SK-N-MC (cell line): ENCODE data around the gene DMAC2.

Source experiments
- DNase-seq: peaks from one replicate; pipeline ENCODE4 v3.0.0-alpha.2; 2011; ENCODE audit warnings: low read depth, low spot score
- H3K27ac ChIP-seq: fragments of 200-600 bp; sonication (generic); 2 replicates; pipeline ENCODE4 v1.5.1; 2016; ENCODE audit warnings: mixed run types
- H3K36me3 ChIP-seq: fragments of 200-600 bp; sonication (generic); 2 replicates; pipeline ENCODE4 v1.6.1; 2017; ENCODE audit warnings: antibody characterized with exemption, low read length, mixed read lengths; ENCODE audit not compliant: insufficient read depth
- H3K4me3 ChIP-seq: fragments of 200-600 bp; sonication (generic); 2 replicates; pipeline ENCODE4 v1.5.1; 2016
- H3K9ac ChIP-seq: fragments of 200-600 bp; sonication (generic); 2 replicates; pipeline ENCODE4 v1.8.0; 2017; ENCODE audit warnings: mixed run types, mixed read lengths; ENCODE audit not compliant: insufficient read length
- H3K9me3 ChIP-seq: fragments of 200-600 bp; sonication (generic); 2 replicates; pipeline ENCODE4 v1.6.1; 2017; ENCODE audit warnings: low read depth, mild to moderate bottlenecking, antibody characterized with exemption, low read length, moderate library complexity, mixed read lengths
- EZH2 ChIP-seq: fragments of 200-600 bp; sonication (generic); IDR thresholded peaks from one replicate; pipeline ENCODE4 v1.6.1; 2017; ENCODE audit warnings: antibody characterized with exemption
- FOXP2 ChIP-seq: optimal IDR thresholded peaks from 2 replicates; pipeline ENCODE3; 2011; ENCODE audit warnings: mild to moderate bottlenecking, moderate library complexity; ENCODE audit not compliant: insufficient read depth; ENCODE audit errors: extremely low read length, control extremely low read depth
- POLR2AphosphoS5 ChIP-seq: IDR thresholded peaks from 2 replicates; pipeline ENCODE4 v1.6.1; 2012; ENCODE audit warnings: mild to moderate bottlenecking, low read depth, low read length, borderline replicate concordance

The DMAC2 gene

DNA sequence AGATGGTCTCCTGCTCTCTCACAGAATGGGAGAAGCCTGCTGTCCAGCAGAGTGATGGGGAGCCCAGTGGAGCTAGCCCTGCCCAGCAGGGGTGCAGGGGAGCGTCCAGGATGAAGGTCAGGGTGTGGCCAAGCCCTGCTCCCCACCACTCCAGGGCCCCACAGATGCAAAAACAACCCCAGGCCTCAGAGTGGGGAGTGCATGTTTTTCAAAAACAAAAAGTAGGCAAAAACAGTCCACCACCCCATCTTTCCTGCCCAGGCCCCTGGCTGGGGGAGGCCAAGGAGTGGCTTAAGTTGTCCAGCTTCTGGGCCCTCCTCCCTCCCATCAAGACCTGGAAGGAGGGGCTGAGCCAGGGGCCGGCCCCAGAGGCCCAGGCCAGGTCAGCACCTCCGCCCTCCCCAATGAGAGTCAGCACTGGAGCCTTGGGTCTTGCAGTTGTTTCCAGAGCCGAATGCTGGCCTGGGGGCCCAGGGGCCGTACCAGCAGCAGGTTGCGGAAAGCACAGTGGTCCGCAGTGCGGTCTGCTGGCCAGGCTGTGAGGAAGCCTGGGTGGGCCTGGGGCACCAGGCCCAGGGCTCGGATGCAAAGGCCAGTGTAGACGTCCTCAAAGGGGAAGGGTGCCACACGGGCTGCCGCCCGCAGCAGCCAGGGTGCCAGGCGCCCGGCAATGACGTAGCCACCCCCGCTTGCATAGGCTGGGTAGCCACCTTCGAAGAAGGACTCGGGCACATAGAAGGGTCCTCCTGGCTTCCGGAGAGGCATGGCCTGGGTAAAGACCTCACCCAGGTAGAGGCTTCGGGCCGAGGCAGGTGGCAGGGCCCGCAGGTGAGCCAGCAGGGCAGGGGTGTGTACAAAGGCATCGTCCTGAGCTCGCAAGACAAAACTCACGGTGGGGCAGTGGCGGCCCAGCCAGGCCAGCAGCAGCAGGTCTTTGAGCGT, 14.3 kb downstream of the DMAC2 start:
- Histone ChIP-seq H3K27ac (no peak overlapping the region), H3K4me3 (no peak overlapping the region), H3K9ac (no peak overlapping the region), H3K36me3 (no peaks in the 10 kb centered on the region), H3K9me3 (no peaks in the 10 kb centered on the region)
- DNase-seq: no peak
- TF ChIP-seq EZH2: no peak
- no peak for TF ChIP-seq POLR2AphosphoS5

- no peak for TF ChIP-seq POLR2AphosphoS5
- no peak for TF ChIP-seq EZH2
- no peak for TF ChIP-seq FOXP2
- Histone ChIP-seq H3K4me3 (no peak overlapping the region), H3K36me3 (no peaks in the 10 kb centered on the region; the same call in 1 of the 2 replicates), H3K9me3 (no peaks in the 10 kb centered on the region), H3K9ac (no peak overlapping the region), H3K27ac (no peak overlapping the region)
- DNase-seq: no peak
These were observed 15.2 kb downstream of the DMAC2 start for GRCh38 chr19:41424335-41425173.

DNA sequence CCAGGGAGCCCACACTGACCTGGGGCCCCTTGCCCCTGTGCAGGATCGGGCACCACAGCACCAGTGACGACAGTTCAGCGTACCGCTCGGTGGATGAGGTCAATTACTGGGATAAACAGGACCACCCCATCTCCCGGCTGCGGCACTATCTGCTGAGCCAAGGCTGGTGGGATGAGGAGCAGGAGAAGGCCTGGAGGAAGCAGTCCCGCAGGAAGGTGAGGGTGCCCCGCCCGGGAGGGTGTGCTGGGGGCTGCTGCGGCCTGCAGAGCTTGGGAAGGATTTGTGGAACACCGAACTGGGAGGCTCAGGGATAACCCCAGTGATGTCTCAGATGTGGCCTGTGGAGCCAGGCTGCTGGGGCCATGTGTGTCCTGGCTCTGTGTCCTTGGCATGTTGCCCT, 16.8 kb downstream of the DMAC2 start:
- Histone ChIP-seq H3K27ac (no peak overlapping the region), H3K36me3 (no peaks in the 10 kb centered on the region; the same call in 1 of the 2 replicates), H3K9ac (no peak overlapping the region), H3K4me3 (no peak overlapping the region), H3K9me3 (no peaks in the 10 kb centered on the region)
- TF ChIP-seq POLR2AphosphoS5: no peak
- no peak for TF ChIP-seq EZH2
- TF ChIP-seq FOXP2: no peak
- DNase-seq: no peak

DNA sequence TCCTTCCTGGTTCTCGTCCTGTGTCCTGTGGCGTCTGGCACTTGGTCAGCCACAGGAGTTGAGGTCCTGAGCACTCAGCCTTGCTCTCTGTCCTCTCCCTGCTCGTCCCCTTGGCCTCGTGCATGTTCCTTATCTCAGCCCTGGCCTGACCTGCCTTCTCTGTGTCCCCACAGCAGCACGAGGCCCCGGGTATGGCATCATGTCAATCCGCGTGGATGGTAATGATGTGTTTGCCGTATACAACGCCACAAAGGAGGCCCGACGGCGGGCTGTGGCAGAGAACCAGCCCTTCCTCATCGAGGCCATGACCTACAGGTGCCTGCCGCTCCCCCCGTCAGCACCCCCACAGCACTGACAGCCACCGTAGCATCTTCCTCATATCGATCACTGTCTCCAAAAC, 17.3 kb downstream of the DMAC2 start:
- TF ChIP-seq FOXP2 (no peak), POLR2AphosphoS5 (no peak), EZH2 (no peak)
- H3K27ac ChIP-seq: no peak overlapping the region
- no peak for DNase-seq
- no peak overlapping the region for H3K4me3 ChIP-seq
- no peak overlapping the region for H3K9ac ChIP-seq
- H3K36me3 ChIP-seq: no peaks in the 10 kb centered on the region; the same call in 1 of the 2 replicates
- no peaks in the 10 kb centered on the region for H3K9me3 ChIP-seq

DNA sequence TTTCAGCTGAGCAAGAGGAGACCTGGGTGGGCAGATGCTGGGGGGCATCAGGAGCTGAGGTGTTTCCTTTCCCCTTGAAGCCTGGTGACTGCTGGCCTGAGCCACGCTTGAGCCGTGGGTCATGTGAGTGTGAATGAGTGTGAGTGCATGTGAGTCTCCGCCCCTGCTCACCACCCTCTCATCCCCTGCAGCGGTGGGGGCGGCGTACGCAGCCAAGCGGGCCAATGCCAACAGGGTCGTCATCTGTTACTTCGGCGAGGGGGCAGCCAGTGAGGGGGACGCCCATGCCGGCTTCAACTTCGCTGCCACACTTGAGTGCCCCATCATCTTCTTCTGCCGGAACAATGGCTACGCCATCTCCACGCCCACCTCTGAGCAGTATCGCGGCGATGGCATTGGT, 17.7 kb downstream of the DMAC2 start:
- H3K27ac ChIP-seq: no peak overlapping the region
- no peak overlapping the region for H3K9ac ChIP-seq
- no peak overlapping the region for H3K4me3 ChIP-seq
- no peak for DNase-seq
- H3K36me3 ChIP-seq: no peaks in the 10 kb centered on the region; the same call in 1 of the 2 replicates
- TF ChIP-seq FOXP2 (no peak), EZH2 (no peak)
- no peaks in the 10 kb centered on the region for H3K9me3 ChIP-seq

DNA sequence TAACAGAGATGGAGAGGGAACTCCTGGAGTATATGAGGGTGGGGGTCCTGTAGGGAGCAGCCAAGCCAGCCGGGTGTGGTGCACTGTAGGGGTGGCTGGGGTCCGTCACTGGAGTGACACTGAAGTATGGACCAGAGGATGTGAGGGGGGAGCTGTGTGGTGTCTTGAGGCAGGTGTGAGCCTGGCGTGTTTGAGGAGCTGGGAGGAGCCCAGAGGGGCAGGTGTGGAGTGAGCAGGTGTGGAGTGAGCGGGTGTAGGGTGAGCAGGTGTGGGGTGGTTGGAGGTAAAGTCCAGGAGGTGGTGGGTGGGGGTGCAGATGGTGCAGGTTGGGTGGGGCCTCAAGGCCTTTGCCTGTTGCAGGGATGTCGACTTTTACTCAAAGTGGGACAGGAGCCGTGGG, 18.4 kb downstream of the DMAC2 start:
- no peak for DNase-seq
- H3K36me3 ChIP-seq: no peaks in the 10 kb centered on the region; the same call in 1 of the 2 replicates
- no peaks in the 10 kb centered on the region for H3K9me3 ChIP-seq
- H3K27ac ChIP-seq: no peak overlapping the region
- H3K4me3 ChIP-seq: no peak overlapping the region
- no peak for TF ChIP-seq EZH2
- TF ChIP-seq POLR2AphosphoS5: no peak
- TF ChIP-seq FOXP2: no peak
- no peak overlapping the region for H3K9ac ChIP-seq

GRCh38 chr19:41420101-41420880, 19.4 kb downstream of the DMAC2 start:
- Histone ChIP-seq H3K9me3 (no peaks in the 10 kb centered on the region), H3K9ac (no peak overlapping the region), H3K36me3 (no peaks in the 10 kb centered on the region; the same call in 1 of the 2 replicates), H3K27ac (no peak overlapping the region), H3K4me3 (no peak overlapping the region)
- TF ChIP-seq FOXP2: no peak
- TF ChIP-seq EZH2: no peak
- TF ChIP-seq POLR2AphosphoS5: no peak
- no peak for DNase-seq
